GM23248 (cell line): ENCODE results near the gene FAM110C. TPM values are rescaled to one million over a fixed set of nuclear protein-coding genes. Genes with fewer than 3 reads are reported as not detected.
"Not testable (repeated sequence)": the region's sequence is repeated elsewhere in the genome, so short reads cannot be mapped to it uniquely, and the experiment has no call there.

Source experiments
- DNase-seq: peaks from one replicate; pipeline ENCODE4 v3.0.0-alpha.2; 2015
- H2AFZ ChIP-seq: fragments of 200-600 bp; sonication (generic); 2 replicates; pipeline ENCODE4 v1.6.1; 2016; ENCODE audit warnings: antibody characterized with exemption
- H3F3A ChIP-seq: fragments of 200-600 bp; sonication (generic); 2 replicates; pipeline ENCODE4 v1.6.1; 2016; ENCODE audit warnings: mild to moderate bottlenecking, antibody characterized with exemption, mixed run types; ENCODE audit not compliant: insufficient read depth
- H3K27ac ChIP-seq: fragments of 200-600 bp; sonication (generic); 2 replicates; pipeline ENCODE4 v1.5.1; 2016; ENCODE audit warnings: mild to moderate bottlenecking
- H3K27me3 ChIP-seq: fragments of 200-600 bp; sonication (generic); replicated peaks from 2 replicates; pipeline ENCODE4 v1.6.1; 2016; ENCODE audit warnings: mild to moderate bottlenecking; ENCODE audit not compliant: insufficient read depth
- H3K36me3 ChIP-seq: fragments of 200-600 bp; sonication (generic); 2 replicates; pipeline ENCODE4 v1.6.1; 2016; ENCODE audit warnings: low read depth, mild to moderate bottlenecking
- H3K4me1 ChIP-seq: fragments of 200-600 bp; sonication (generic); 2 replicates; pipeline ENCODE4 v1.6.1; 2016; ENCODE audit warnings: mild to moderate bottlenecking; ENCODE audit not compliant: insufficient read depth
- H3K4me2 ChIP-seq: fragments of 200-600 bp; sonication (generic); one replicate; pipeline ENCODE4 v1.6.1; 2016; ENCODE audit warnings: mild to moderate bottlenecking; ENCODE audit not compliant: unreplicated experiment
- H3K4me3 ChIP-seq: fragments of 200-600 bp; sonication (generic); 2 replicates; pipeline ENCODE4 v1.5.1; 2016; ENCODE audit warnings: mild to moderate bottlenecking
- H3K79me2 ChIP-seq: fragments of 200-600 bp; sonication (generic); 2 replicates; pipeline ENCODE4 v1.6.1; 2016; ENCODE audit warnings: mild to moderate bottlenecking; ENCODE audit not compliant: insufficient read depth
- H3K9ac ChIP-seq: fragments of 200-600 bp; sonication (generic); 2 replicates; pipeline ENCODE4 v1.6.1; 2016; ENCODE audit warnings: mild to moderate bottlenecking
- H3K9me2 ChIP-seq: fragments of 200-600 bp; sonication (generic); 2 replicates; pipeline ENCODE4 v1.6.1; 2016; ENCODE audit warnings: mixed run types, mild to moderate bottlenecking, moderate library complexity; ENCODE audit not compliant: insufficient read depth
- H3K9me3 ChIP-seq: fragments of 200-600 bp; sonication (generic); one replicate; pipeline ENCODE4 v1.6.1; 2017; ENCODE audit warnings: low read depth
- H4K20me1 ChIP-seq: fragments of 200-600 bp; sonication (generic); 2 replicates; pipeline ENCODE4 v1.6.0; 2016; ENCODE audit not compliant: insufficient read depth
- EZH2 ChIP-seq: fragments of 200-600 bp; sonication (generic); IDR thresholded peaks from 2 replicates; pipeline ENCODE4 v1.6.1; 2018; ENCODE audit warnings: antibody characterized with exemption, mild to moderate bottlenecking; ENCODE audit not compliant: insufficient read depth, poor library complexity, severe bottlenecking
- EZH2phosphoT487 ChIP-seq: fragments of 200-600 bp; sonication (generic); IDR thresholded peaks from 2 replicates; pipeline ENCODE4 v1.6.1; 2018; ENCODE audit warnings: antibody characterized with exemption, moderate library complexity, mild to moderate bottlenecking, low read depth; ENCODE audit not compliant: insufficient read depth
- WGBS, 2 experiments: methylation state at CpG; one replicate each; pipeline ENCODE4 v1.1.6; 2015 to 2017; ENCODE audit warnings: low lambda C conversion rate in 2 of 2, low coverage in 1 of 2; ENCODE audit errors: missing lambda C conversion rate in 2 of 2; 5-methylcytosine and 5-hydroxymethylcytosine counted together
- in situ Hi-C: fragments of 300-500 bp; cut with MboI; formaldehyde crosslinking; loops from 2 replicates; pipeline ENCODE4 v1.15.0; 2020
- polyA plus RNA-seq: library from polyadenylated mRNA; unstranded; fragments of >200 nt; fragmentation: Nextera tagmentation; extraction: Ambion mirVana; gene quantifications from 2 replicates; pipeline ENCODE4 v1.2.1, GENCODE V29; 2016
- total RNA-seq: library from RNA; depleted of rRNA; stranded (reverse); fragments of >200 nt; shearing (Covaris generic); gene quantifications from 2 replicates; pipeline ENCODE4 v1.2.3, GENCODE V29; 2014

FAM110C gene
- total and polyA plus RNA-seq, 2 experiments from 2014 or later = not detected

- Histone ChIP-seq H3K4me1 (no peaks in the 10 kb centered on the region), H3K9me3 (no peaks in the 10 kb centered on the region), H3K27ac (no peak overlapping the region), H3K79me2 (no peaks in the 10 kb centered on the region), H3K9ac (no peak overlapping the region), H3K9me2 (no peaks in the 10 kb centered on the region), H3K4me2 (no peak overlapping the region), H4K20me1 (no peaks in the 10 kb centered on the region), H2AFZ (no peak overlapping the region), H3K36me3 (no peaks in the 10 kb centered on the region), H3K27me3 (no peaks in the 10 kb centered on the region), H3K4me3 (no peak overlapping the region), H3F3A (no peaks in the 10 kb centered on the region)
- no peak for DNase-seq
- in situ Hi-C loops = no loop called here
- no peak for TF ChIP-seq EZH2phosphoT487
Measured at GRCh38 chr2:24107-24506, 22.2 kb downstream of the FAM110C start.

GRCh38 chr2:23283-23682 lies 23.0 kb downstream of the FAM110C start:
- no peak overlapping the region for H2AFZ ChIP-seq
- H3K36me3 ChIP-seq = no peaks in the 10 kb centered on the region
- H3K4me1 ChIP-seq = no peaks in the 10 kb centered on the region
- no peaks in the 10 kb centered on the region for H3F3A ChIP-seq
- H3K9me2 ChIP-seq = no peaks in the 10 kb centered on the region
- H3K9me3 ChIP-seq = no peaks in the 10 kb centered on the region
- no peak overlapping the region for H3K4me3 ChIP-seq
- DNase-seq = no peak
- no peaks in the 10 kb centered on the region for H3K27me3 ChIP-seq
- H3K27ac ChIP-seq = no peak overlapping the region
- no peak overlapping the region for H3K4me2 ChIP-seq
- WGBS, 2 experiments = 37 to 48% methylated on average over 1 of the region's 1 CpG
- H3K79me2 ChIP-seq = no peaks in the 10 kb centered on the region
- in situ Hi-C loops = no loop called here
- TF ChIP-seq EZH2 = no peak
- no peak for TF ChIP-seq EZH2phosphoT487
- H3K9ac ChIP-seq = no peak overlapping the region
- H4K20me1 ChIP-seq = no peaks in the 10 kb centered on the region

- DNase-seq, H3K27me3 ChIP-seq, H3K9me2 ChIP-seq, H3K9ac ChIP-seq, H3F3A ChIP-seq, H3K79me2 ChIP-seq, H2AFZ ChIP-seq, H3K27ac ChIP-seq, H3K9me3 ChIP-seq, H4K20me1 ChIP-seq, H3K36me3 ChIP-seq, H3K4me2 ChIP-seq, in situ Hi-C loops, H3K4me1 ChIP-seq, H3K4me3 ChIP-seq: not testable (repeated sequence)
- WGBS, 2 experiments = 24% methylated on average over 4 of the region's 4 CpGs
Measured at GRCh38 chr2:22244-22643, 24.1 kb downstream of the FAM110C start.

GRCh38 chr2:20259-20658 lies 26.0 kb downstream of the FAM110C start:
- H3K27me3 ChIP-seq, H3K9ac ChIP-seq, H3K9me2 ChIP-seq, DNase-seq, H4K20me1 ChIP-seq, H3K36me3 ChIP-seq, H3K4me3 ChIP-seq, H3K27ac ChIP-seq, H2AFZ ChIP-seq, H3K9me3 ChIP-seq, H3F3A ChIP-seq, H3K4me2 ChIP-seq, H3K79me2 ChIP-seq, H3K4me1 ChIP-seq, in situ Hi-C loops: not testable (repeated sequence)
- WGBS, 2 experiments = 2 to 3% methylated on average over 4 of the region's 4 CpGs

GRCh38 chr2:19505-19904 lies 26.8 kb downstream of the FAM110C start:
- no peaks in the 10 kb centered on the region for H3K9me3 ChIP-seq
- no peaks in the 10 kb centered on the region for H3K27me3 ChIP-seq
- H3K27ac ChIP-seq = no peak overlapping the region
- no peak overlapping the region for H2AFZ ChIP-seq
- no peak overlapping the region for H3K4me3 ChIP-seq
- TF ChIP-seq EZH2phosphoT487 = no peak
- TF ChIP-seq EZH2 = no peak
- no peaks in the 10 kb centered on the region for H3F3A ChIP-seq
- WGBS, 2 experiments = 33 to 38% methylated on average over 5 of the region's 5 CpGs
- no peak for DNase-seq
- no peaks in the 10 kb centered on the region for H3K79me2 ChIP-seq
- no peak overlapping the region for H3K9ac ChIP-seq
- H3K36me3 ChIP-seq = no peaks in the 10 kb centered on the region
- no peaks in the 10 kb centered on the region for H3K4me1 ChIP-seq
- in situ Hi-C loops = no loop called here
- H4K20me1 ChIP-seq = no peaks in the 10 kb centered on the region
- no peak overlapping the region for H3K4me2 ChIP-seq
- no peaks in the 10 kb centered on the region for H3K9me2 ChIP-seq
